NCI-H2196 (cell line): ENCODE results near the gene NAPA.
A peak's percentile ranks its signal among the peaks of the same experiment; 100 is the strongest.

Experiments
- DNase-seq: peaks from one replicate; lab custom pipeline; 2025; ENCODE audit not compliant: unreplicated experiment; lab: John Stamatoyannopoulos, UW

The NAPA gene

GRCh38 chr19:47503130-47503825 is 11.6 kb downstream of the NAPA start:
- DNase-seq = no peak

GRCh38 chr19:47499863-47500830 is 14.7 kb downstream of the NAPA start:
- DNase-seq = peak; percentile 25

- no peak for DNase-seq
These were observed 15.5 kb downstream of the NAPA start for GRCh38 chr19:47499371-47499770.

- no peak for DNase-seq
These were observed 16.3 kb downstream of the NAPA start for GRCh38 chr19:47498561-47498960.

GRCh38 chr19:47497821-47498520 is 16.9 kb downstream of the NAPA start:
- DNase-seq = peak; percentile 36

- DNase-seq = peak; percentile 88
These were observed 17.7 kb downstream of the NAPA start for GRCh38 chr19:47497050-47497766.

- DNase-seq = peak; percentile 41
These were observed 19.1 kb downstream of the NAPA start for GRCh38 chr19:47495478-47496372.

- peak; percentile 68 for DNase-seq
These were observed 20.1 kb downstream of the NAPA start for GRCh38 chr19:47494729-47495128.

GRCh38 chr19:47494211-47494547 is 20.7 kb downstream of the NAPA start:
- no peak for DNase-seq

- DNase-seq = no peak
These were observed 21.3 kb downstream of the NAPA start for GRCh38 chr19:47493378-47494210.

- DNase-seq = no peak
These were observed 22.1 kb downstream of the NAPA start for GRCh38 chr19:47492571-47493377.

- no peak for DNase-seq
These were observed 22.7 kb downstream of the NAPA start for GRCh38 chr19:47492137-47492533.

GRCh38 chr19:47491358-47492136 is 23.3 kb downstream of the NAPA start:
- DNase-seq = no peak

- DNase-seq = no peak
These were observed 24.0 kb downstream of the NAPA start for GRCh38 chr19:47490847-47491246.

GRCh38 chr19:47490031-47490430 is 24.8 kb downstream of the NAPA start:
- no peak for DNase-seq

GRCh38 chr19:47489072-47489914 is 25.6 kb downstream of the NAPA start:
- no peak for DNase-seq
